Cardiac muscle cell (in vitro differentiated cells and primary cell): ENCODE results near the gene RING1. TPM values are rescaled to one million over a fixed set of nuclear protein-coding genes. Genes with fewer than 3 reads are reported as not detected.

Source experiments
- DNase-seq, 2 donors: peaks; one replicate each; pipeline versions ENCODE4 v3.0.0 to v3.0.0-alpha.2; 2010 to 2017; ENCODE audit warnings: low read depth in 1 of 2, low spot score in 1 of 2
- H3K27ac ChIP-seq: fragments of 200-600 bp; sonication (generic); 2 replicates; pipeline ENCODE4 v1.5.1; 2016
- H3K27me3 ChIP-seq: fragments of 200-600 bp; sonication (generic); 2 replicates; pipeline ENCODE4 v1.6.0; 2016; ENCODE audit warnings: control low read depth
- H3K36me3 ChIP-seq: fragments of 200-600 bp; sonication (generic); 2 replicates; pipeline ENCODE4 v1.5.1; 2016; ENCODE audit warnings: control low read depth
- H3K4me1 ChIP-seq: fragments of 200-600 bp; sonication (generic); 2 replicates; pipeline ENCODE4 v1.8.1; 2017; ENCODE audit warnings: low read depth, mild to moderate bottlenecking, mixed run types
- H3K4me3 ChIP-seq: fragments of 200-600 bp; sonication (generic); 2 replicates; pipeline ENCODE4 v1.5.1; 2016; ENCODE audit warnings: mild to moderate bottlenecking
- H3K9me3 ChIP-seq: fragments of 200-600 bp; sonication (generic); 2 replicates; pipeline ENCODE4 v1.5.1; 2017; ENCODE audit warnings: low read depth, mild to moderate bottlenecking, control low read depth
- CTCF ChIP-seq: IDR thresholded peaks from 2 replicates; pipeline ENCODE4 v1.5.1; 2012; ENCODE audit warnings: low read depth, mild to moderate bottlenecking, low read length
- polyA plus RNA-seq: library from polyadenylated mRNA; unstranded; fragments of >200 nt; fragmentation: Nextera tagmentation; extraction: Ambion mirVana; gene quantifications from 2 replicates; pipeline ENCODE4 v1.2.1, GENCODE V29; 2016
- total RNA-seq: library from RNA; depleted of rRNA; stranded (reverse); fragments of >200 nt; gene quantifications from 2 replicates; pipeline ENCODE4 v1.2.3, GENCODE V29; 2016

RING1 gene
- total and polyA plus RNA-seq, 2 experiments from 2014 or later, result 37.0 to 42.1 TPM

- Histone ChIP-seq H3K27me3 (peaks cover 1% of the 10 kb centered on the region), H3K4me3 (no peak overlapping the region), H3K9me3 (no peaks in the 10 kb centered on the region), H3K36me3 (no peaks in the 10 kb centered on the region), H3K4me1 (peaks cover 12% of the 10 kb centered on the region), H3K27ac (no peak overlapping the region)
- no peak for TF ChIP-seq CTCF
- DNase-seq, result no peak
Observed at GRCh38 chr6:33236852-33237251, 28.6 kb downstream of the RING1 start.

GRCh38 chr6:33237741-33238140 is 29.4 kb downstream of the RING1 start:
- Histone ChIP-seq H3K27ac (no peak overlapping the region), H3K4me3 (no peak overlapping the region), H3K9me3 (no peaks in the 10 kb centered on the region), H3K36me3 (no peaks in the 10 kb centered on the region), H3K4me1 (peaks cover 12% of the 10 kb centered on the region), H3K27me3 (peaks cover 6% of the 10 kb centered on the region)
- DNase-seq, result no peak
- TF ChIP-seq CTCF, result no peak

- Histone ChIP-seq H3K27me3 (peaks cover 17% of the 10 kb centered on the region), H3K36me3 (no peaks in the 10 kb centered on the region), H3K4me3 (no peak overlapping the region), H3K4me1 (no peaks in the 10 kb centered on the region), H3K9me3 (no peaks in the 10 kb centered on the region), H3K27ac (no peak overlapping the region)
- DNase-seq, result no peak
- TF ChIP-seq CTCF, result no peak
Observed at GRCh38 chr6:33241968-33242367, 33.7 kb downstream of the RING1 start.

GRCh38 chr6:33243476-33243875 is 35.2 kb downstream of the RING1 start:
- no peak overlapping the region for H3K4me3 ChIP-seq
- no peaks in the 10 kb centered on the region for H3K4me1 ChIP-seq
- DNase-seq, result no peak
- H3K27ac ChIP-seq, result no peak overlapping the region
- H3K9me3 ChIP-seq, result no peaks in the 10 kb centered on the region
- no peaks in the 10 kb centered on the region for H3K36me3 ChIP-seq
- H3K27me3 ChIP-seq, result peaks cover 17% of the 10 kb centered on the region
- no peak for TF ChIP-seq CTCF

- Histone ChIP-seq H3K27ac (no peak overlapping the region), H3K4me1 (no peaks in the 10 kb centered on the region), H3K9me3 (no peaks in the 10 kb centered on the region), H3K36me3 (no peaks in the 10 kb centered on the region), H3K27me3 (peaks cover 9% of the 10 kb centered on the region), H3K4me3 (peak overlapping the region; percentile 45)
- DNase-seq, result peak; percentile 89 to 91
- TF ChIP-seq CTCF, result peak; percentile 85
Observed at GRCh38 chr6:33247977-33248642, 39.8 kb downstream of the RING1 start.
